HEK293 (cell line): ENCODE measurements around the gene SH3RF3.

ENCODE experiments used
- GLI2 ChIP-seq: fragments of 450-650 bp; formaldehyde crosslinking; IDR thresholded peaks from 2 replicates; pipeline ENCODE4; 2017; ENCODE audit warnings: missing biosample characterization, missing genetic modification characterization, low read depth, borderline replicate concordance
- GLIS2 ChIP-seq: fragments of 450-650 bp; formaldehyde crosslinking; IDR thresholded peaks from 2 replicates; pipeline ENCODE4 v1.5.1; 2016; ENCODE audit warnings: missing biosample characterization, missing genetic modification characterization
- KLF16 ChIP-seq: fragments of 450-650 bp; formaldehyde crosslinking; IDR thresholded peaks from 2 replicates; pipeline ENCODE4 v1.5.1; 2017; ENCODE audit warnings: missing biosample characterization, missing genetic modification characterization
- OSR2 ChIP-seq: fragments of 450-650 bp; formaldehyde crosslinking; IDR thresholded peaks from 2 replicates; pipeline ENCODE4 v1.5.1; 2016; ENCODE audit warnings: missing biosample characterization, missing genetic modification characterization
- PRDM4 ChIP-seq: fragments of 450-650 bp; formaldehyde crosslinking; IDR thresholded peaks from 2 replicates; pipeline ENCODE4 v1.5.1; 2017; ENCODE audit warnings: missing biosample characterization, missing genetic modification characterization
- SALL2 ChIP-seq: fragments of 450-650 bp; formaldehyde crosslinking; IDR thresholded peaks from 2 replicates; pipeline ENCODE4 v1.5.0; 2017; ENCODE audit warnings: missing biosample characterization, mild to moderate bottlenecking, missing genetic modification characterization, borderline replicate concordance
- SCRT2 ChIP-seq: fragments of 450-650 bp; formaldehyde crosslinking; IDR thresholded peaks from 2 replicates; pipeline ENCODE4 v1.5.1; 2016; ENCODE audit warnings: missing biosample characterization, missing genetic modification characterization
- SP7 ChIP-seq: fragments of 450-650 bp; formaldehyde crosslinking; IDR thresholded peaks from 2 replicates; pipeline ENCODE4 v1.5.1; 2016; ENCODE audit warnings: missing biosample characterization, missing genetic modification characterization
- ZBTB1 ChIP-seq: fragments of 450-650 bp; formaldehyde crosslinking; IDR thresholded peaks from 2 replicates; pipeline ENCODE4 v1.5.1; 2016; ENCODE audit warnings: missing biosample characterization, missing genetic modification characterization
- ZBTB17 ChIP-seq: fragments of 450-650 bp; formaldehyde crosslinking; IDR thresholded peaks from 2 replicates; pipeline ENCODE4 v1.5.1; 2016; ENCODE audit warnings: missing biosample characterization, missing genetic modification characterization
- ZBTB20 ChIP-seq: fragments of 450-650 bp; formaldehyde crosslinking; IDR thresholded peaks from 2 replicates; pipeline ENCODE4 v1.5.1; 2016; ENCODE audit warnings: missing biosample characterization, missing genetic modification characterization
- ZBTB7A ChIP-seq: fragments of 450-650 bp; formaldehyde crosslinking; IDR thresholded peaks from 2 replicates; pipeline ENCODE4 v1.5.1; 2016; ENCODE audit warnings: low read depth, missing biosample characterization, missing genetic modification characterization
- ZIC2 ChIP-seq: fragments of 450-650 bp; formaldehyde crosslinking; IDR thresholded peaks from 2 replicates; pipeline ENCODE4 v1.5.1; 2016; ENCODE audit warnings: missing biosample characterization, missing genetic modification characterization
- ZNF16 ChIP-seq: fragments of 450-650 bp; formaldehyde crosslinking; IDR thresholded peaks from 2 replicates; pipeline ENCODE4 v1.5.1; 2016; ENCODE audit warnings: low read depth, missing biosample characterization, missing genetic modification characterization
- ZNF19 ChIP-seq: fragments of 450-650 bp; formaldehyde crosslinking; IDR thresholded peaks from 2 replicates; pipeline ENCODE4; 2016; ENCODE audit warnings: missing biosample characterization, missing genetic modification characterization, low read depth
- ZNF335 ChIP-seq: fragments of 450-650 bp; formaldehyde crosslinking; conservative IDR thresholded peaks from 2 replicates; pipeline ENCODE4 v1.5.1; 2016; ENCODE audit warnings: missing biosample characterization, missing genetic modification characterization
- ZNF394 ChIP-seq: fragments of 450-650 bp; formaldehyde crosslinking; IDR thresholded peaks from 2 replicates; pipeline ENCODE4 v1.5.1; 2016; ENCODE audit warnings: missing biosample characterization, missing genetic modification characterization, mild to moderate bottlenecking, moderate library complexity, borderline replicate concordance
- ZNF473 ChIP-seq: fragments of 450-650 bp; formaldehyde crosslinking; IDR thresholded peaks from 2 replicates; pipeline ENCODE4 v1.5.1; 2017; ENCODE audit warnings: missing biosample characterization, missing genetic modification characterization
- ZNF48 ChIP-seq: fragments of 450-650 bp; formaldehyde crosslinking; IDR thresholded peaks from 2 replicates; pipeline ENCODE4 v1.5.1; 2016; ENCODE audit warnings: missing biosample characterization, missing genetic modification characterization
- ZNF544 ChIP-seq: fragments of 450-650 bp; formaldehyde crosslinking; IDR thresholded peaks from 2 replicates; pipeline ENCODE4 v1.5.0; 2017; ENCODE audit warnings: missing biosample characterization, missing genetic modification characterization
- ZNF677 ChIP-seq: fragments of 450-650 bp; IDR thresholded peaks from 2 replicates; pipeline ENCODE4 v1.5.0; 2018; ENCODE audit warnings: missing biosample characterization, mild to moderate bottlenecking, missing genetic modification characterization, moderate library complexity
- ZNF785 ChIP-seq: fragments of 450-650 bp; formaldehyde crosslinking; IDR thresholded peaks from 2 replicates; pipeline ENCODE4 v1.5.1; 2016; ENCODE audit warnings: missing biosample characterization, missing genetic modification characterization
- ZNF830 ChIP-seq: fragments of 450-650 bp; IDR thresholded peaks from 2 replicates; pipeline ENCODE4 v1.5.0; 2018; ENCODE audit warnings: missing biosample characterization, missing genetic modification characterization, low read depth, mild to moderate bottlenecking, moderate library complexity
- ZSCAN5A ChIP-seq: fragments of 450-650 bp; formaldehyde crosslinking; IDR thresholded peaks from 2 replicates; pipeline ENCODE4 v1.5.1; 2016; ENCODE audit warnings: missing biosample characterization, missing genetic modification characterization
- TF ChIP-seq, protein P1 (sequence below): fragments of 450-650 bp; IDR thresholded peaks from 2 replicates; pipeline ENCODE4 v1.5.1; 2018; ENCODE audit warnings: missing biosample characterization, missing genetic modification characterization
- TF ChIP-seq, protein P2 (sequence below): fragments of 450-650 bp; formaldehyde crosslinking; IDR thresholded peaks from 2 replicates; pipeline ENCODE4 v1.5.1; 2016; ENCODE audit warnings: missing biosample characterization, missing genetic modification characterization
- TF ChIP-seq, protein P3 (sequence below): fragments of 450-650 bp; formaldehyde crosslinking; optimal IDR thresholded peaks from 2 replicates; pipeline ENCODE3; 2016; ENCODE audit warnings: missing biosample characterization, mild to moderate bottlenecking, missing genetic modification characterization
- TF ChIP-seq, protein P4 (sequence below): fragments of 450-650 bp; formaldehyde crosslinking; IDR thresholded peaks from 2 replicates; pipeline ENCODE4 v1.5.1; 2016; ENCODE audit warnings: missing biosample characterization, missing genetic modification characterization, borderline replicate concordance

SH3RF3 gene

DNA sequence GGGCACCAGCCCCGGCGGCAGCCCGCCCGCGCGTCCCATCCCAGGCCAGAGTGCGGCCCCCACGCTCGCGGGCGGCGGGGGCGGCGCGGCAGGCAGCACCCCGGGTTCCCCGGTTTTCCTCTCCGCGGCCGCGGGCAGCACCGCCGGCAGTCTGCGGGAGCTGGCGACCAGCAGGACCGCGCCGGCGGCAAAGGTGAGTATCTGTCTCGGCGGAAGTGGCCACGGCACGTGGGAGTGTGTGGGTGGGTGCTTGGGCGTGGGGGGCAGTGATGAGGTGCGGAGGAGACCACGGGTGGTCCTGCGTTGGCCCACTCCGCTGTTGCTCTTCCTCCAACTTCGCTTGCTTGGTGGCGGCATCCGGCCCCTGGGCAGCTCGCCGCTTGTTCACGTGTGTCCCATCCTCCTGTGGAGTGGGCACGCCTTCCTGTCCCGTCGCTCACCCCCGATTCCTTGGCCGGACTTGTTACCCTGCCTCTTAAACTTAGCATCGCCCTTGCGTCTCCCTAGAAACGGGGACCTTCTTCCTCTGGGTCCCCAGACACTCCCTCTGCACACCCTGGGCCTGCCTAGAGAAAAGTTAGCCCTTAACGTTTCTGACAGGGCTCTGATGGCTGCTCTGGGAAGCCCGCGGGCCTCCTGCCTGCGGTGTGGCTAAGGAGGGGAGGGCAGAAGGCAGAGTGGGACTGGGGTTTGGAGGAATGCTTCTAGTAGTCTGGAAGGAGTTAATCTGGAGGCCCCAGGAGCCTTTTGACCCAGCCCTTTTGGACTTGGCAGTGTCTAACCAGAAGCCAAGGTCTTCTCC is 1.1 kb downstream of the SH3RF3 start (continued):
- no peak for TF ChIP-seq ZNF544
- no peak for TF ChIP-seq ZNF473 (tag by site-specific recombination)
- TF ChIP-seq PRDM4 (tag by site-specific recombination) = no peak
- no peak for TF ChIP-seq ZNF394
- TF ChIP-seq ZNF785 = no peak
- no peak for TF ChIP-seq ZNF16 (tag by site-specific recombination)
- TF ChIP-seq, protein P1, sequence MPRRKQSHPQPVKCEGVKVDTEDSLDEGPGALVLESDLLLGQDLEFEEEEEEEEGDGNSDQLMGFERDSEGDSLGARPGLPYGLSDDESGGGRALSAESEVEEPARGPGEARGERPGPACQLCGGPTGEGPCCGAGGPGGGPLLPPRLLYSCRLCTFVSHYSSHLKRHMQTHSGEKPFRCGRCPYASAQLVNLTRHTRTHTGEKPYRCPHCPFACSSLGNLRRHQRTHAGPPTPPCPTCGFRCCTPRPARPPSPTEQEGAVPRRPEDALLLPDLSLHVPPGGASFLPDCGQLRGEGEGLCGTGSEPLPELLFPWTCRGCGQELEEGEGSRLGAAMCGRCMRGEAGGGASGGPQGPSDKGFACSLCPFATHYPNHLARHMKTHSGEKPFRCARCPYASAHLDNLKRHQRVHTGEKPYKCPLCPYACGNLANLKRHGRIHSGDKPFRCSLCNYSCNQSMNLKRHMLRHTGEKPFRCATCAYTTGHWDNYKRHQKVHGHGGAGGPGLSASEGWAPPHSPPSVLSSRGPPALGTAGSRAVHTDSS (tag by site-specific recombination) = no peak
- 0 out of 2 replicates have a peak, but pooled peaks have one; percentile 18 for TF ChIP-seq KLF16 (tag by site-specific recombination)
- peak; percentile 33; the same call in 1 of the 2 replicates for TF ChIP-seq ZBTB20 (tag by site-specific recombination)
- no peak for TF ChIP-seq ZBTB7A (tag by site-specific recombination)
- TF ChIP-seq SCRT2 = peak; percentile 68
- peak; percentile 96 for TF ChIP-seq ZNF335 (tag by site-specific recombination)
- TF ChIP-seq SALL2 = no peak
- TF ChIP-seq ZBTB1 (tag by site-specific recombination) = no peak
- TF ChIP-seq GLI2 (tag by site-specific recombination) = no peak
- TF ChIP-seq GLIS2 (tag by site-specific recombination) = peak; percentile 81
- TF ChIP-seq ZSCAN5A (tag by site-specific recombination) = 0 out of 2 replicates have a peak, but pooled peaks have one; percentile 25
- TF ChIP-seq ZNF677 (tag by site-specific recombination) = 0 out of 2 replicates have a peak, but pooled peaks have one; percentile 33
- TF ChIP-seq ZBTB17 (tag by site-specific recombination) = 0 out of 2 replicates have a peak, but pooled peaks have one; percentile 20
- TF ChIP-seq ZIC2 (tag by site-specific recombination) = peak; percentile 64
- TF ChIP-seq, protein P2, sequence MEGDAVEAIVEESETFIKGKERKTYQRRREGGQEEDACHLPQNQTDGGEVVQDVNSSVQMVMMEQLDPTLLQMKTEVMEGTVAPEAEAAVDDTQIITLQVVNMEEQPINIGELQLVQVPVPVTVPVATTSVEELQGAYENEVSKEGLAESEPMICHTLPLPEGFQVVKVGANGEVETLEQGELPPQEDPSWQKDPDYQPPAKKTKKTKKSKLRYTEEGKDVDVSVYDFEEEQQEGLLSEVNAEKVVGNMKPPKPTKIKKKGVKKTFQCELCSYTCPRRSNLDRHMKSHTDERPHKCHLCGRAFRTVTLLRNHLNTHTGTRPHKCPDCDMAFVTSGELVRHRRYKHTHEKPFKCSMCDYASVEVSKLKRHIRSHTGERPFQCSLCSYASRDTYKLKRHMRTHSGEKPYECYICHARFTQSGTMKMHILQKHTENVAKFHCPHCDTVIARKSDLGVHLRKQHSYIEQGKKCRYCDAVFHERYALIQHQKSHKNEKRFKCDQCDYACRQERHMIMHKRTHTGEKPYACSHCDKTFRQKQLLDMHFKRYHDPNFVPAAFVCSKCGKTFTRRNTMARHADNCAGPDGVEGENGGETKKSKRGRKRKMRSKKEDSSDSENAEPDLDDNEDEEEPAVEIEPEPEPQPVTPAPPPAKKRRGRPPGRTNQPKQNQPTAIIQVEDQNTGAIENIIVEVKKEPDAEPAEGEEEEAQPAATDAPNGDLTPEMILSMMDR (tag by site-specific recombination) = no peak
- TF ChIP-seq ZNF830 (tag by site-specific recombination) = no peak
- TF ChIP-seq OSR2 (tag by site-specific recombination) = peak; percentile 44; the same call in 1 of the 2 replicates
- no peak for TF ChIP-seq SP7
- TF ChIP-seq ZNF19 (tag by site-specific recombination) = no peak
- TF ChIP-seq, protein P3, sequence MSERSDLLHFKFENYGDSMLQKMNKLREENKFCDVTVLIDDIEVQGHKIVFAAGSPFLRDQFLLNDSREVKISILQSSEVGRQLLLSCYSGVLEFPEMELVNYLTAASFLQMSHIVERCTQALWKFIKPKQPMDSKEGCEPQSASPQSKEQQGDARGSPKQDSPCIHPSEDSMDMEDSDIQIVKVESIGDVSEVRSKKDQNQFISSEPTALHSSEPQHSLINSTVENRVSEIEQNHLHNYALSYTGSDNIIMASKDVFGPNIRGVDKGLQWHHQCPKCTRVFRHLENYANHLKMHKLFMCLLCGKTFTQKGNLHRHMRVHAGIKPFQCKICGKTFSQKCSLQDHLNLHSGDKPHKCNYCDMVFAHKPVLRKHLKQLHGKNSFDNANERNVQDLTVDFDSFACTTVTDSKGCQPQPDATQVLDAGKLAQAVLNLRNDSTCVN = peak; percentile 28
- TF ChIP-seq, protein P4, sequence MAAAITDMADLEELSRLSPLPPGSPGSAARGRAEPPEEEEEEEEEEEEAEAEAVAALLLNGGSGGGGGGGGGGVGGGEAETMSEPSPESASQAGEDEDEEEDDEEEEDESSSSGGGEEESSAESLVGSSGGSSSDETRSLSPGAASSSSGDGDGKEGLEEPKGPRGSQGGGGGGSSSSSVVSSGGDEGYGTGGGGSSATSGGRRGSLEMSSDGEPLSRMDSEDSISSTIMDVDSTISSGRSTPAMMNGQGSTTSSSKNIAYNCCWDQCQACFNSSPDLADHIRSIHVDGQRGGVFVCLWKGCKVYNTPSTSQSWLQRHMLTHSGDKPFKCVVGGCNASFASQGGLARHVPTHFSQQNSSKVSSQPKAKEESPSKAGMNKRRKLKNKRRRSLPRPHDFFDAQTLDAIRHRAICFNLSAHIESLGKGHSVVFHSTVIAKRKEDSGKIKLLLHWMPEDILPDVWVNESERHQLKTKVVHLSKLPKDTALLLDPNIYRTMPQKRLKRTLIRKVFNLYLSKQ (tag by site-specific recombination) = no peak
- TF ChIP-seq ZNF48 (tag by site-specific recombination) = no peak
